Measurements from ENCODE around the gene FASTKD3. TPM values are rescaled to one million over a fixed set of nuclear protein-coding genes. Genes with fewer than 3 reads are reported as not detected.

Gene FASTKD3
- total and polyA plus RNA-seq, 2 experiments from 2014 or later = 10.4 to 10.9 TPM

- no peak for DNase-seq (ENCODE audit: low read depth in 1 of 2, low spot score in 1 of 2)
- Histone ChIP-seq H3K27me3 (no peaks in the 10 kb centered on the region), H3K36me3 (peaks cover 24% of the 10 kb centered on the region), H3K27ac (no peak overlapping the region), H3K4me3 (no peak overlapping the region), H3K4me1 (ENCODE audit: low read depth) (peaks cover 14% of the 10 kb centered on the region), H3K9me3 (ENCODE audit: low read depth) (no peaks in the 10 kb centered on the region)
- TF ChIP-seq CTCF (IDR thresholded peaks at IDR 0.05; ENCODE audit: low read depth, low read length) = no peak
These were observed 2.6 kb downstream of the FASTKD3 start for GRCh38 chr5:7866196-7866595.

- no peak overlapping the region for H3K4me3 ChIP-seq
- no peaks in the 10 kb centered on the region for H3K27me3 ChIP-seq
- peaks cover 35% of the 10 kb centered on the region for H3K36me3 ChIP-seq
- no peak overlapping the region for H3K27ac ChIP-seq
- TF ChIP-seq CTCF (IDR thresholded peaks at IDR 0.05; ENCODE audit: low read depth, low read length) = no peak
- no peaks in the 10 kb centered on the region for H3K4me1 ChIP-seq (ENCODE audit: low read depth)
- H3K9me3 ChIP-seq (ENCODE audit: low read depth) = no peaks in the 10 kb centered on the region
- DNase-seq (ENCODE audit: low read depth in 1 of 2, low spot score in 1 of 2) = no peak
These were observed 10.8 kb downstream of the FASTKD3 start for GRCh38 chr5:7857926-7858632.

- Histone ChIP-seq H3K27ac (no peak overlapping the region), H3K36me3 (peaks cover 28% of the 10 kb centered on the region), H3K27me3 (no peaks in the 10 kb centered on the region), H3K4me1 (ENCODE audit: low read depth) (no peaks in the 10 kb centered on the region), H3K4me3 (no peak overlapping the region), H3K9me3 (ENCODE audit: low read depth) (no peaks in the 10 kb centered on the region)
- no peak for TF ChIP-seq CTCF (IDR thresholded peaks at IDR 0.05; ENCODE audit: low read depth, low read length)
- no peak for DNase-seq (ENCODE audit: low read depth in 1 of 2, low spot score in 1 of 2)
These were observed 11.5 kb downstream of the FASTKD3 start for GRCh38 chr5:7857361-7857760.

GRCh38 chr5:7856855-7857254, 12.0 kb downstream of the FASTKD3 start:
- H3K4me3 ChIP-seq = no peak overlapping the region
- H3K36me3 ChIP-seq = peaks cover 23% of the 10 kb centered on the region
- no peaks in the 10 kb centered on the region for H3K9me3 ChIP-seq (ENCODE audit: low read depth)
- H3K27ac ChIP-seq = no peak overlapping the region
- no peaks in the 10 kb centered on the region for H3K4me1 ChIP-seq (ENCODE audit: low read depth)
- H3K27me3 ChIP-seq = no peaks in the 10 kb centered on the region
- peak; percentile 70 to 75 for DNase-seq (ENCODE audit: low read depth in 1 of 2, low spot score in 1 of 2)
- peak; percentile 85 for TF ChIP-seq CTCF (IDR thresholded peaks at IDR 0.05; ENCODE audit: low read depth, low read length)

GRCh38 chr5:7855611-7856010, 13.2 kb downstream of the FASTKD3 start:
- TF ChIP-seq CTCF (IDR thresholded peaks at IDR 0.05; ENCODE audit: low read depth, low read length) = no peak
- H3K27ac ChIP-seq = no peak overlapping the region
- no peaks in the 10 kb centered on the region for H3K9me3 ChIP-seq (ENCODE audit: low read depth)
- no peaks in the 10 kb centered on the region for H3K27me3 ChIP-seq
- DNase-seq (ENCODE audit: low read depth in 1 of 2, low spot score in 1 of 2) = no peak
- no peaks in the 10 kb centered on the region for H3K4me1 ChIP-seq (ENCODE audit: low read depth)
- H3K36me3 ChIP-seq = peaks cover 11% of the 10 kb centered on the region
- no peak overlapping the region for H3K4me3 ChIP-seq

All from cardiac muscle cell (in vitro differentiated cells and primary cell).